Epithelial cell of esophagus (primary cell): ENCODE results near the gene OR8G5.
"Not testable (repeated sequence)": the region's sequence is repeated elsewhere in the genome, so short reads cannot be mapped to it uniquely, and the experiment has no call there.

Source experiments
- DNase-seq: peaks from one replicate; pipeline ENCODE4 v3.0.0; 2010; ENCODE audit warnings: low read depth
- H3K4me3 ChIP-seq: 2 replicates; pipeline ENCODE4 v1.5.1; 2011; ENCODE audit warnings: mild to moderate bottlenecking, low read length, control low read depth
- CTCF ChIP-seq: IDR thresholded peaks from 2 replicates; pipeline ENCODE4 v1.5.1; 2011; ENCODE audit warnings: low read depth, mild to moderate bottlenecking, low read length, control low read depth, inconsistent platforms; ENCODE audit not compliant: insufficient read depth; ENCODE audit errors: missing control alignments

OR8G5 gene

DNA sequence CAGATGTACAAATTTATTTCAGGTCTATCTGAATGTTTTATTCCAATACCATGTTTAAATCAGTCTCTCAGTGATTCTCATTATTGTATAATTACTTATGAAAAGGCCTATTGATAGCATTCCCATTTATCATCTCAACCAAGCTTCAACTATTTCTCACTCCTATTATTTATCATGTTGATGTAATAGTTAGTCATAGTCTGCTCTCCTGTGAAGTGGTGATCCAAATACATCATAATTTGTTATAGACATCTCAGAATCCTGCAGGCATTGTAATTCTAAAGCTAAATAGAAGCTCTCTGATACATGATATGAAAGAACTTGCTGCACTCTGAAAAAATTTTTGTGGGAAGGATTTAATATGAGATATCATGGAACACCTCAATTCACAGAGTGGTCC, 37.0 kb upstream of the OR8G5 start:
- no peak for TF ChIP-seq CTCF
- DNase-seq, result peak; percentile 59
- H3K4me3 ChIP-seq, result no peak overlapping the region

DNA sequence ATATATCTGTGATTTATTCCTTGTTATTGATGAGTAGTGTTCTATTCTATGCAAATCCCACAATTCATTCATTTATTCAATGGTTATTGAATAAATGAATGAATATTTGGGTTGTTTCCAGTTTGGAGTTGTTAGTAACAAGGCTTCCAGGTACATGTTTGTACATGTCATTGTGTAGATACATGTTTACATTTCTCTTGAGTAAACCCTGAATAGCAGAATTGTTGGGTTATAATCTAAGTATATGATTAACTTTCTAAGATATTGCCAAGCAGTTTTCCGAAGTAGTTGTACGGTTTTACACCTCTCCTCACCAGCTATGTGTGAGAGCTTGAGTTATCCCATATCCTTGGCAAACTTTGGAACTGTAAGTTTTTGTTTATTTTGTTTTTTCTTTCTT, 33.8 kb upstream of the OR8G5 start:
- peak; percentile 63 for DNase-seq
- TF ChIP-seq CTCF, result no peak
- no peak overlapping the region for H3K4me3 ChIP-seq

GRCh38 chr11:124224618-124225423, 31.4 kb upstream of the OR8G5 start:
- H3K4me3 ChIP-seq, DNase-seq: not testable (repeated sequence)

DNA sequence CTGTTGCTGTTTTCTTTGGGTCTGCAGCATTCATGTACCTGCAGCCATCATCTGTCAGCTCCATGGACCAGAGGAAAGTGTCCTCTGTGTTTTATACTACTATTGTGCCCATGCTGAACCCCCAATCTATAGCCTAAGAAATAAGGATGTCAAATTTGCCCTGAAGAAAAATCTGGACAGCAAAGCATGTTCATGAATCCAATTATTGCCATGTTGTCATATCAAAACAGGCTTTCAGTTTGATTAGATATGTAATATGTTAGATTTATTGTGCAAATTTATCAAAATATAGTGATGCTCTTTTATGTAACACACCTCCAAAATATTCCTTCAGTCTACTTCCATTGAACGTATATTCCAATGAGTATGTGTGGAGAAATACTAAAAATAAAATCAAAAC, 30.7 kb upstream of the OR8G5 start:
- no peak overlapping the region for H3K4me3 ChIP-seq
- no peak for DNase-seq
- no peak for TF ChIP-seq CTCF

DNA sequence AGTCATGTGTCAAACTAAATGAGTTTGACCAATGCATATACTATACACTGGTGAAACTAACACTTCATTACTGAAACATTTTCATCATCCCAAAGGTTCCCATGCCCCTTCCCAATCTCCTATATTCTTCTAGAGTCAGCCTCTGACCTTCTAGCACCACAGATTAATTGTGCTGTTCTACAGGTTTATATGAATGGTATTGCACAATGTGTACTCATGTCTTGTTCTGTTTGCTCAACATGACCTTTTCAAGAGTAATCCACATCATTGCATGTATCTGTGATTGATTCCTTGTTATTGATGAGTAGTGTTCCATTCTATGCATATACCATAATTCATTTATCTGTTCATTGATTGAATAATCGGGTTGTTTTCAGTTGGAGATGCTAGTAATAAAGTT, 22.8 kb upstream of the OR8G5 start:
- no peak overlapping the region for H3K4me3 ChIP-seq
- DNase-seq, result peak; percentile 17
- TF ChIP-seq CTCF, result no peak

GRCh38 chr11:124238512-124238911, 17.7 kb upstream of the OR8G5 start:
- DNase-seq, result no peak
- TF ChIP-seq CTCF, result no peak
- H3K4me3 ChIP-seq, result no peak overlapping the region

- DNase-seq, result no peak
- TF ChIP-seq CTCF, result no peak
- H3K4me3 ChIP-seq, result no peak within 1 kb of the TSS
Observed at GRCh38 chr11:124240621-124241397, 15.4 kb upstream of the OR8G5 start, which contains the start of gene OR8G1. Gene OR8G1, plus strand, starts transcription at chr11:124241095. Its CDS starts 8,581 bp downstream, at chr11:124249676.

DNA sequence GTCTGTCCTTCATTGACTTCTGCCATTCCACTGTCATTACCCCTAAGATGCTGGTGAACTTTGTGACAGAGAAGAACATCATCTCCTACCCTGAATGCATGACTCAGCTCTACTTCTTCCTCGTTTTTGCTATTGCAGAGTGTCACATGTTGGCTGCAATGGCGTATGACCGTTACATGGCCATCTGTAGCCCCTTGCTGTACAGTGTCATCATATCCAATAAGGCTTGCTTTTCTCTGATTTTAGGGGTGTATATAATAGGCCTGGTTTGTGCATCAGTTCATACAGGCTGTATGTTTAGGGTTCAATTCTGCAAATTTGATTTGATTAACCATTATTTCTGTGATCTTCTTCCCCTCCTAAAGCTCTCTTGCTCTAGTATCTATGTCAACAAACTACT, 6.3 kb upstream of the OR8G5 start:
- H3K4me3 ChIP-seq, result not testable (repeated sequence)

GRCh38 chr11:124265041-124265440, 8.9 kb downstream of the OR8G5 start:
- not testable (repeated sequence) for H3K4me3 ChIP-seq, DNase-seq

More for the DNA sequence above, 6.3 kb upstream of the OR8G5 start:
- not testable (repeated sequence) for DNase-seq

DNA sequence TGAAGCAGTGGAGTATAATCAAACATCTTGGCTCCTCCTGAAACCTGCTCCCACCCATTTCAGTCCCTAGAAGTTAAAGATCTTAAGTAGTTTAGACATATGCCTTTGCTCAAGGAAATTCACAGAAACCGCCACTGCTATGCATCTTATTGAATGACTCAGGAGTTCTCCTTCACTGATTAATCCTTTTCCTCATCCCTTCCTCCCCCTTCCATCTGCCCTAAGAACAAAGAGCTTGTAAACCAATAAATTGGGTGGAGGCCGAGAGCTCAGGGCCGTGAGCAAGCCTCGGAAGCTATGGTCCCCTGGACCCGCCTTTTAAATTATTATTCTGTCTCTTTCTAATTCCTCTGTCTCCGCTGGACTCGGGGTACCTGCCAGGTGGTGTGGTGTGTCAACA, 14.7 kb downstream of the OR8G5 start:
- not testable (repeated sequence) for DNase-seq, H3K4me3 ChIP-seq
